ENCODE data around the gene EIF4EBP2. TPM values are rescaled to one million over a fixed set of nuclear protein-coding genes. Genes with fewer than 3 reads are reported as not detected.

Gene EIF4EBP2
- total RNA-seq, 1 donor from 2014 or later = 155 TPM

DNA sequence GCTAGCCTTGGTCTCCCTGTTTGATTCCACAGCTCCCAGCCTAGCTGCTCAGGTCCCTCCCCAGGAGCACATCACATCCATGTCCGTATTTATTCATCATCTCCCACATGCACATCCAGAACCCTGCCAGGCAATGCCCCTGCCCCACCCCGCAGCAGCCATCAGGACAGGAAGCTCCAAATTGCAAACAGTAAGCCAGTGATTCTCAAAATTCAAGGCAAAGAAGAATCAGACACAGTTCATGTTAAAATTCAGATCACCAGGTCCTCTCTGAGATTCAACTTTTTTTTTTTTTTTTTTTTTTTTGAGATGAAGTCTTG lies 39.2 kb upstream of the EIF4EBP2 start:
- H3K27ac Mint-ChIP-seq (ENCODE audit: unreplicated experiment) = no peak overlapping the region
- H3K9me3 Mint-ChIP-seq = no peaks in the 10 kb centered on the region
- peaks cover 17% of the 10 kb centered on the region for H3K4me1 Mint-ChIP-seq
- H3K27me3 Mint-ChIP-seq (ENCODE audit: low read depth) = no peaks in the 10 kb centered on the region
- no peaks in the 10 kb centered on the region for H3K36me3 Mint-ChIP-seq (ENCODE audit: low read depth)
- TF ChIP-seq, protein P1, sequence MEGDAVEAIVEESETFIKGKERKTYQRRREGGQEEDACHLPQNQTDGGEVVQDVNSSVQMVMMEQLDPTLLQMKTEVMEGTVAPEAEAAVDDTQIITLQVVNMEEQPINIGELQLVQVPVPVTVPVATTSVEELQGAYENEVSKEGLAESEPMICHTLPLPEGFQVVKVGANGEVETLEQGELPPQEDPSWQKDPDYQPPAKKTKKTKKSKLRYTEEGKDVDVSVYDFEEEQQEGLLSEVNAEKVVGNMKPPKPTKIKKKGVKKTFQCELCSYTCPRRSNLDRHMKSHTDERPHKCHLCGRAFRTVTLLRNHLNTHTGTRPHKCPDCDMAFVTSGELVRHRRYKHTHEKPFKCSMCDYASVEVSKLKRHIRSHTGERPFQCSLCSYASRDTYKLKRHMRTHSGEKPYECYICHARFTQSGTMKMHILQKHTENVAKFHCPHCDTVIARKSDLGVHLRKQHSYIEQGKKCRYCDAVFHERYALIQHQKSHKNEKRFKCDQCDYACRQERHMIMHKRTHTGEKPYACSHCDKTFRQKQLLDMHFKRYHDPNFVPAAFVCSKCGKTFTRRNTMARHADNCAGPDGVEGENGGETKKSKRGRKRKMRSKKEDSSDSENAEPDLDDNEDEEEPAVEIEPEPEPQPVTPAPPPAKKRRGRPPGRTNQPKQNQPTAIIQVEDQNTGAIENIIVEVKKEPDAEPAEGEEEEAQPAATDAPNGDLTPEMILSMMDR (conservative IDR thresholded peaks at IDR 0.05) = no peak
- DNase-seq (ENCODE audit: low read depth, low spot score) = no peak
- no peak overlapping the region for H3K4me3 Mint-ChIP-seq

DNA sequence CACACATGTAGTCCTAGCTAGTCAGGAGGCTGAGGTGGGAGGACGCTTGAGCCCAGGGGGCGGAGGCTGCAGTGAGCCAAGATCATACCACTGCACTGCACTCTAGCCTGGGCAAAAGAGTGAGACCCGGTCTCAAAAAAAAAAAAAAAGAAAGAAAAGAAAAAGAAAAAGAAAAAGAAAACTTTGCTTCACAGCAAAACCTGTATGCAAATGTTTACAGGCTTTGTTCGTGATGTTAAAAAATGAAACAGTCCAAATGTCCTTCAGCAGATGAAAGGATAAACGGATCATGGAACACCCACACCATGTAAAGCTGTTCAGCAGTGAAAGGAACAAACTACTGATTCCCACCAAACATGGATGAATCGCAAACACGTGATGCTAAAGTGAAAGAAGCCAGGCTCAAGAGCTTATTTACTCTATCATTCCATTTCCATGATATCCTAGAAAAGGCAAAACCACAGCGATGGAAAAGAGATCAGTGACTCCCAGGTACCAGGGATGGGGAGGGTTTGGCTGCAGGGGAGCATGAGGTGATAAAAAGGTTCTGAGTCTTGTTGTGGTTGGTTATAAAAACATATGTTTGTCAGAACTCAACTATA lies 36.6 kb upstream of the EIF4EBP2 start:
- Mint-ChIP-seq H3K27me3 (ENCODE audit: low read depth) (no peaks in the 10 kb centered on the region), H3K9me3 (no peaks in the 10 kb centered on the region), H3K36me3 (ENCODE audit: low read depth) (no peaks in the 10 kb centered on the region), H3K27ac (ENCODE audit: unreplicated experiment) (no peak overlapping the region), H3K4me1 (peaks cover 17% of the 10 kb centered on the region), H3K4me3 (no peak overlapping the region)
- DNase-seq (ENCODE audit: low read depth, low spot score) = no peak
- TF ChIP-seq, protein P1 (conservative IDR thresholded peaks at IDR 0.05) = no peak

- H3K27ac Mint-ChIP-seq (ENCODE audit: unreplicated experiment) = no peak overlapping the region
- no peaks in the 10 kb centered on the region for H3K27me3 Mint-ChIP-seq (ENCODE audit: low read depth)
- no peak overlapping the region for H3K4me3 Mint-ChIP-seq
- peaks cover 17% of the 10 kb centered on the region for H3K4me1 Mint-ChIP-seq
- no peaks in the 10 kb centered on the region for H3K36me3 Mint-ChIP-seq (ENCODE audit: low read depth)
- DNase-seq (ENCODE audit: low read depth, low spot score) = no peak
- H3K9me3 Mint-ChIP-seq = no peaks in the 10 kb centered on the region
- TF ChIP-seq, protein P1 (conservative IDR thresholded peaks at IDR 0.05) = no peak
Observed at GRCh38 chr10:70368774-70369482, 35.0 kb upstream of the EIF4EBP2 start.

DNA sequence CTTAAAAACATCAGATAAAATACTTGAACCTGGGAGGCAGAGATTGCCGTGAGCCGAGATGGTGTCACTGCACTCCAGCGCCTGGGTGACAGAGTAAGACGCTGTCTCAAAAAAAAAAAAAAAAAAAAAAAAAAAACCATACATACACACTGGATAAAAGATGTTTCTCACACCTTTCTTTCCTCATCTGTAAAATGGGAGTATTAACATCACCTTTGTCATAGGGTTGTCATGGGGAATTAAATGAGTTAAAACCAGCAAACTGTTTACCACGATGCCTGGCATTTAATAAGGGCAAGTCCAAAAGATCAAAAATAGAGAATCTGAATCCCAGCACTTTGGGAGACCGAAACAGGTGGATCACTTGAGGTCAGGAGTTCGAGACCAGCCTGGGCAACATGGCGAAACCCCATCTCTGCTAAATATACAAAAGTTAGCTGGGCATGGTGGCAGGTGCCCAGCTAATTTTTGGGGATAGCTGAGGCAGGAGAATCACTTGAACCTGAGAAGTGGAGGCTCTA lies 34.4 kb upstream of the EIF4EBP2 start:
- no peaks in the 10 kb centered on the region for H3K27me3 Mint-ChIP-seq (ENCODE audit: low read depth)
- no peak for DNase-seq (ENCODE audit: low read depth, low spot score)
- H3K27ac Mint-ChIP-seq (ENCODE audit: unreplicated experiment) = no peak overlapping the region
- no peak overlapping the region for H3K4me3 Mint-ChIP-seq
- TF ChIP-seq, protein P1 (conservative IDR thresholded peaks at IDR 0.05) = no peak
- H3K36me3 Mint-ChIP-seq (ENCODE audit: low read depth) = no peaks in the 10 kb centered on the region
- no peaks in the 10 kb centered on the region for H3K9me3 Mint-ChIP-seq
- peaks cover 13% of the 10 kb centered on the region for H3K4me1 Mint-ChIP-seq

- TF ChIP-seq, protein P1 (conservative IDR thresholded peaks at IDR 0.05) = no peak
- H3K27ac Mint-ChIP-seq (ENCODE audit: unreplicated experiment) = no peak overlapping the region
- DNase-seq (ENCODE audit: low read depth, low spot score) = no peak
- no peaks in the 10 kb centered on the region for H3K27me3 Mint-ChIP-seq (ENCODE audit: low read depth)
- H3K9me3 Mint-ChIP-seq = no peaks in the 10 kb centered on the region
- H3K4me1 Mint-ChIP-seq = peaks cover 10% of the 10 kb centered on the region
- no peak overlapping the region for H3K4me3 Mint-ChIP-seq
- no peaks in the 10 kb centered on the region for H3K36me3 Mint-ChIP-seq (ENCODE audit: low read depth)
Observed at GRCh38 chr10:70370766-70371165, 33.2 kb upstream of the EIF4EBP2 start.
